ENCODE data around the gene FAM209A. TPM values are rescaled to one million over a fixed set of nuclear protein-coding genes. Genes with fewer than 3 reads are reported as not detected.

The FAM209A gene
- total RNA-seq, 2 experiments from 2014 or later, result 0.70 to 0.82 TPM

DNA sequence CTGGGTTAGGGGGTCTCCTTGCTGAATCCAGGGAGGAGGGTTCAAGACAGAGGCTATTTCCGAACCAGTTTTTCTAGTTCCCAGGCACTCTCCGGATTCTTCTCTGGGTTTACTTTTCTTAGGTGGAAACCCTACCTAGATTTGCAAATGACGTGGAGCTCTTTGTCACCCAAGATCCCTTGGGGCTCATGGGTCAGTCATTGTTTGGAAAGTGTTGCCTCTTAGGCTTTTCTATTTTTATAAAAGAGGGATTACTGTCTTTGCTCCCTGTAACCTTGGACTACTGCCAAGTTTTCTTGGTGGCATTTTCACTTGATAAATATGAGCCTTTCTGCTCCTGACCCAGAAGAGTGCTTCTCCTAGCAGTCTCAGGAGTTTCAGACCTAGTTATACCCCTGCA is 42.1 kb downstream of the FAM209A start:
- no TSS peak for BruUV-seq (replicated peaks)
- POLR2A ChIA-PET, result no interaction called here

GRCh38 chr20:56570832-56571231 is 46.3 kb downstream of the FAM209A start:
- ChIA-PET CTCF (ENCODE audit: unreplicated experiment) (no interaction called here), POLR2A (no interaction called here)
- no TSS peak for BruUV-seq (replicated peaks)
- Histone ChIP-seq H3K9me2 (ENCODE audit: insufficient read depth, low read length) (no peaks in the 10 kb centered on the region), H3K79me2 (ENCODE audit: insufficient read depth, low read depth, low read length) (no peaks in the 10 kb centered on the region), H2AFZ (ENCODE audit: low read length) (no peak overlapping the region), H3K36me3 (ENCODE audit: insufficient read depth, low read length) (no peaks in the 10 kb centered on the region), H3K4me1 (ENCODE audit: insufficient read depth, low read length, poor library complexity, severe bottlenecking) (no peaks in the 10 kb centered on the region), H3K4me3 (ENCODE audit: low read depth, low read length, poor library complexity, severe bottlenecking) (no peak overlapping the region), H3K9me3 (ENCODE audit: low read length) (no peaks in the 10 kb centered on the region), H4K20me1 (ENCODE audit: insufficient read depth, low read length) (no peaks in the 10 kb centered on the region), H3K27ac (ENCODE audit: low read depth, low read length, poor library complexity, severe bottlenecking) (no peak overlapping the region), H3K4me2 (ENCODE audit: low read length) (no peak overlapping the region)
- TF ChIP-seq CTCF (conservative IDR thresholded peaks at IDR 0.05; ENCODE audit: low read length) (no peak), EZH2phosphoT487 (IDR thresholded peaks at IDR 0.05; ENCODE audit: borderline replicate concordance, low read depth, low read length) (no peak)
- DNase-seq (ENCODE audit: low spot score), result no peak
- intact Hi-C loops (cut with micrococcal nuclease; ENCODE audit: unreplicated experiment), result no loop called here

More for the DNA sequence above, 42.1 kb downstream of the FAM209A start:
- Histone ChIP-seq H4K20me1 (ENCODE audit: insufficient read depth, low read length) (no peaks in the 10 kb centered on the region), H3K4me3 (ENCODE audit: low read depth, low read length, poor library complexity, severe bottlenecking) (no peak overlapping the region), H3K36me3 (ENCODE audit: insufficient read depth, low read length) (no peaks in the 10 kb centered on the region), H3K79me2 (ENCODE audit: insufficient read depth, low read depth, low read length) (no peaks in the 10 kb centered on the region), H3K9me3 (ENCODE audit: low read length) (no peaks in the 10 kb centered on the region), H3K4me2 (ENCODE audit: low read length) (no peak overlapping the region), H3K4me1 (ENCODE audit: insufficient read depth, low read length, poor library complexity, severe bottlenecking) (no peaks in the 10 kb centered on the region), H2AFZ (ENCODE audit: low read length) (no peak overlapping the region), H3K27ac (ENCODE audit: low read depth, low read length, poor library complexity, severe bottlenecking) (no peak overlapping the region), H3K9me2 (ENCODE audit: insufficient read depth, low read length) (no peaks in the 10 kb centered on the region)
- intact Hi-C loops (cut with micrococcal nuclease; ENCODE audit: unreplicated experiment), result no loop called here
- CTCF ChIA-PET (ENCODE audit: unreplicated experiment), result no interaction called here
- TF ChIP-seq CTCF (conservative IDR thresholded peaks at IDR 0.05; ENCODE audit: low read length), result no peak
- DNase-seq (ENCODE audit: low spot score), result no peak

- Histone ChIP-seq H2AFZ (ENCODE audit: low read length) (no peak overlapping the region), H3K79me2 (ENCODE audit: insufficient read depth, low read depth, low read length) (no peaks in the 10 kb centered on the region), H3K9me3 (ENCODE audit: low read length) (no peaks in the 10 kb centered on the region), H3K4me1 (ENCODE audit: insufficient read depth, low read length, poor library complexity, severe bottlenecking) (no peaks in the 10 kb centered on the region), H3K4me2 (ENCODE audit: low read length) (no peak overlapping the region), H3K4me3 (ENCODE audit: low read depth, low read length, poor library complexity, severe bottlenecking) (no peak overlapping the region), H4K20me1 (ENCODE audit: insufficient read depth, low read length) (no peaks in the 10 kb centered on the region), H3K36me3 (ENCODE audit: insufficient read depth, low read length) (no peaks in the 10 kb centered on the region), H3K9me2 (ENCODE audit: insufficient read depth, low read length) (no peaks in the 10 kb centered on the region), H3K27ac (ENCODE audit: low read depth, low read length, poor library complexity, severe bottlenecking) (no peak overlapping the region)
- ChIA-PET CTCF (ENCODE audit: unreplicated experiment) (no interaction called here), POLR2A (no interaction called here)
- BruUV-seq (replicated peaks), result no TSS peak
- no peak for TF ChIP-seq EZH2phosphoT487 (IDR thresholded peaks at IDR 0.05; ENCODE audit: borderline replicate concordance, low read depth, low read length)
- no peak for TF ChIP-seq CTCF (conservative IDR thresholded peaks at IDR 0.05; ENCODE audit: low read length)
- intact Hi-C loops (cut with micrococcal nuclease; ENCODE audit: unreplicated experiment), result no loop called here
- no peak for DNase-seq (ENCODE audit: low spot score)
Observed at GRCh38 chr20:56572172-56572571, 47.6 kb downstream of the FAM209A start.
